Chondrocyte (in vitro differentiated cells): ENCODE data around the gene RSU1. TPM values are rescaled to one million over a fixed set of nuclear protein-coding genes. Genes with fewer than 3 reads are reported as not detected.
A peak's percentile ranks its signal among the peaks of the same experiment; 100 is the strongest.

Experiments
- DNase-seq: peaks from one replicate; pipeline ENCODE4 v3.0.0; 2021; ENCODE audit warnings: mixed read lengths, low spot score
- H3K27ac Mint-ChIP-seq: one replicate; pipeline ENCODE4 v1.8.0; 2021; ENCODE audit warnings: mild to moderate bottlenecking, moderate library complexity, mixed read lengths; ENCODE audit not compliant: unreplicated experiment
- H3K27me3 Mint-ChIP-seq: 2 replicates; pipeline ENCODE4 v1.8.0; 2021; ENCODE audit warnings: low read depth, mixed read lengths
- H3K36me3 Mint-ChIP-seq: 2 replicates; pipeline ENCODE4 v1.8.0; 2021; ENCODE audit warnings: low read depth, mixed read lengths
- H3K4me1 Mint-ChIP-seq: 2 replicates; pipeline ENCODE4 v1.8.0; 2021; ENCODE audit warnings: low read depth, mild to moderate bottlenecking, mixed read lengths
- H3K4me3 Mint-ChIP-seq: one replicate; pipeline ENCODE4 v1.8.0; 2021; ENCODE audit warnings: mild to moderate bottlenecking, moderate library complexity, mixed read lengths; ENCODE audit not compliant: unreplicated experiment
- H3K9me3 Mint-ChIP-seq: 2 replicates; pipeline ENCODE4 v1.8.0; 2021; ENCODE audit warnings: low read depth, mixed read lengths
- CTCF ChIP-seq: fragments of 200-600 bp; sonication (generic); IDR thresholded peaks from 2 replicates; pipeline ENCODE4 v1.5.0; 2021; ENCODE audit warnings: antibody characterized with exemption, mild to moderate bottlenecking, moderate library complexity
- total RNA-seq: library from RNA; stranded (reverse); gene quantifications from 3 replicates; pipeline ENCODE4 v1.2.1, GENCODE V29; 2021

RSU1 gene
- total RNA-seq, 1 donor from 2014 or later = 165 TPM

GRCh38 chr10:16597656-16598055, 219.6 kb downstream of the RSU1 start:
- peaks cover 3% of the 10 kb centered on the region for H3K4me1 Mint-ChIP-seq
- no peak for TF ChIP-seq CTCF
- H3K9me3 Mint-ChIP-seq = no peaks in the 10 kb centered on the region
- H3K4me3 Mint-ChIP-seq = no peak overlapping the region
- no peaks in the 10 kb centered on the region for H3K27me3 Mint-ChIP-seq
- peaks cover 13% of the 10 kb centered on the region for H3K36me3 Mint-ChIP-seq
- no peak for DNase-seq
- H3K27ac Mint-ChIP-seq = peak overlapping the region; percentile 69

DNA sequence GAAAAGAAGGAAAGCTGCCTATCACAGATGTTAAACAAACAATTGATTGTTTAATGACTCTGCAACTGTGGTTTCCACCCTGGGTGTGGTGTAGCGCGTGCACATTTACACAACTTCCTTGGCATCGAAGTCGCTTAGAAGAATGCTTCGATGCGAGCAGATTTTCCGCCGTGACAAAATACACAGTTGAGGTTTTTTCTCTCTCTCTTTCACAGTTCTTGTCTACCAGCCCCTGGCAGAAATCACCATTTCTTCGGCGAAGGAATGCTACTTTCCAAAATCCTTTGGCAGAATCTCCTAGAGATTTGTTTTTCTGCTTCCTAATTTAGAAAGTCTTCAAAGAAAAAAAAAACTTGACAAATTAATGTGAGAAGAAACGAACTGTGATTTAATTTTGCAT, 224.8 kb downstream of the RSU1 start:
- Mint-ChIP-seq H3K4me3 (no peak overlapping the region), H3K36me3 (peaks cover 21% of the 10 kb centered on the region), H3K9me3 (no peaks in the 10 kb centered on the region), H3K27me3 (no peaks in the 10 kb centered on the region), H3K4me1 (no peaks in the 10 kb centered on the region), H3K27ac (no peak overlapping the region)
- no peak for DNase-seq
- no peak for TF ChIP-seq CTCF

- peaks cover 4% of the 10 kb centered on the region for H3K36me3 Mint-ChIP-seq
- H3K27ac Mint-ChIP-seq = no peak overlapping the region
- no peaks in the 10 kb centered on the region for H3K4me1 Mint-ChIP-seq
- no peak for DNase-seq
- TF ChIP-seq CTCF = no peak
- H3K9me3 Mint-ChIP-seq = peaks cover 2% of the 10 kb centered on the region
- H3K27me3 Mint-ChIP-seq = no peaks in the 10 kb centered on the region
- H3K4me3 Mint-ChIP-seq = no peak overlapping the region
These were observed 230.7 kb downstream of the RSU1 start for GRCh38 chr10:16586358-16587138.

GRCh38 chr10:16585103-16585502, 232.1 kb downstream of the RSU1 start:
- Mint-ChIP-seq H3K4me1 (no peaks in the 10 kb centered on the region), H3K36me3 (peaks cover 3% of the 10 kb centered on the region), H3K4me3 (no peak overlapping the region), H3K9me3 (peaks cover 6% of the 10 kb centered on the region), H3K27ac (no peak overlapping the region), H3K27me3 (peaks cover 3% of the 10 kb centered on the region)
- no peak for DNase-seq
- TF ChIP-seq CTCF = no peak

DNA sequence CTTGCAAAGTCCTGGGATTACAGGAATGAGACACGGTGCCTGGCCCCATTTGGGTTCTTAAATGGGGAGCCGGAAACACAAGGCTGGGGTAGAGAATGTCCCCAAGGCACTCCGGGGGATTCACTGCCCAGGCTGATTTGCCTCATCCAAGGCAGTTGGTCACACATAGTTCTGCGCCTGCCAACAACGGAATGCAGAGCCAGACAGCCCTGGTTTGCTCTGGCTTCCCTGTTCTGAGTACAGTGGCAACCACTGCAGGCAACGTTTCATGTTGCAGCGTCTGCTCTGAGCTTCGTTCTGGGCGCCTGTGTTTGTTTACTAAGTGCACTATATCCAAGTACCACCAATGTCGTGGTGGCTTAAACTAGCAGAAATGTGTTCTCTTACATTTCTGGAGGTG, 233.8 kb downstream of the RSU1 start:
- H3K27me3 Mint-ChIP-seq = peaks cover 13% of the 10 kb centered on the region
- H3K4me3 Mint-ChIP-seq = no peak overlapping the region
- no peaks in the 10 kb centered on the region for H3K36me3 Mint-ChIP-seq
- no peak for DNase-seq
- H3K4me1 Mint-ChIP-seq = no peaks in the 10 kb centered on the region
- no peak overlapping the region for H3K27ac Mint-ChIP-seq
- no peak for TF ChIP-seq CTCF
- peaks cover 6% of the 10 kb centered on the region for H3K9me3 Mint-ChIP-seq
